ENCODE measurements around the gene LDAH. TPM values are rescaled to one million over a fixed set of nuclear protein-coding genes. Genes with fewer than 3 reads are reported as not detected.

LDAH gene
- total RNA-seq, 1 experiment from 2014 or later, result 78.5 TPM

DNA sequence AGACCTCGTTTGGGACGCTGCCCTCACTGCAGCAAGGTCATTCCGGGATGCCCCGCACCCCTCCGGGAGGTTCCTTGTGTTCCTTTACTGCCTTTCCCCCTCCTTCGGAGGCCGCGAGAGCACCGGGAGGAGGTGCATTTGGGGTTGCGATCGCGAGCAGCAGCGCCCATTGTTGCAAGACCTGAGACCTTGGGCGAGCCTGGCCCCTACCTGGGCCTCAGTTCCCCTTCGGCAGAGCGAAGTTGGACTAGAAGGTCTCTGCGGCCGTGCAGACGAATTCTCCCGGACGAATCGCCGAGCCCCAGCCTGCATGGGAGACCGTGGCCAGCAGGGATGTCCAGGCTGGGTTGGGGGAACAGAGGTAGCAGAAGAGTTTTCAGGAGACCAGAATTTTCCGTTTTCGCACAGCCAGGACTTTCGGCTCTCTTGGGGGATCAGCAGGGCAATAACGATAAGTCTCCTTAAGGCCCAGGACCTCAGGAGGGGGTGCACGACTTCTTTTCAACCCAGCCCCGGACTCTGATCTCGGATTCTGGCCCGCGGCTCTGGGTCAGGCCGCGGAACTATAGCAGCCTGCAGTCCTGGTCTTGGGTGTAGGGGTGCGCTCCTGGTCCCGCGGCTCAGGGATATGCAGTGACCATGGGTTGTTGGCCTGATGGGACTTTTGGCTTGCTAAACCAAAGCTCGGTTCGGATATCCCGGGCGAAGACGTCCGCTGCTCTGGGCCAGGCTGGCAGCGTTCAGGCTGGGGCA is 153.2 kb downstream of the LDAH start:
- Histone ChIP-seq H4K20me1 (ENCODE audit: insufficient read depth, low read depth, low read length) (no peaks in the 10 kb centered on the region), H3K27me3 (ENCODE audit: low read length) (no peaks in the 10 kb centered on the region), H3K9ac (ENCODE audit: low read length) (no peak overlapping the region)

DNA sequence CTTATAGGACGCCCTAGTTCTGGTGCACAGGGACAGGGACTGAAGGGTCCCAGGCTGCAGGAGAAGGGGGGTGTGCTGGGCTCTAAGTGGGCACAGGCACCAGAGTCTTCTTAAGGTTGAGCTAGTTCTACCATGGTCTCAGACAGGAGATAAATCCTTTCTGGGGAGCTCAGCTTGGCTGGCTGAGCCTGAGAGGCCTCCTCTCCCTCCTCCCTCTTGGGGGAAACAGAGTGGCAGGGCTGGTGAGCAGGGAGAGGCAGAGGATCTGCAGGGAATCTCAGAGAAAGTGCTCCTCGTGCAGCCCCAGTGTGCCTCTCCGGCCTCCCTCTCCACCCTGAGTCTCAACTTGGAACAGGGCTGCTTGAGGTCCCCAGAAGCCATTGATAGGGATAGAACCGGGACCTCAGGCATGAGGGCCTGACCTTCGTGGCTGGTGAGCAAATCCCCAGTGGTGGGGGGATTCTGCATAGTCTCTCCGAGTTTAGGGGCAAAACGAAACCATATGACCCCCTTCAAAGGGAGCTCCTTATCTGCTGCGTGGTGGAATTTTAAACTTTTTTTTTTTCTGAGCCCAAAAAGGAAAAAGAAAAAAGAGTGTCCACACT is 153.9 kb downstream of the LDAH start:
- Histone ChIP-seq H3K9ac (ENCODE audit: low read length) (no peak overlapping the region), H3K9me3 (ENCODE audit: low read length) (no peaks in the 10 kb centered on the region), H3K9me2 (replicated peaks; ENCODE audit: insufficient read depth, low read length) (no peaks in the 10 kb centered on the region), H3K4me3 (ENCODE audit: low read length) (no peak overlapping the region), H3K36me3 (ENCODE audit: insufficient read depth, low read length) (no peaks in the 10 kb centered on the region), H2AFZ (ENCODE audit: low read length) (no peak overlapping the region), H4K20me1 (ENCODE audit: insufficient read depth, low read depth, low read length) (no peaks in the 10 kb centered on the region), H3K27me3 (ENCODE audit: low read length) (no peaks in the 10 kb centered on the region), H3K79me2 (ENCODE audit: low read length) (no peaks in the 10 kb centered on the region), H3K4me1 (ENCODE audit: low read length) (peaks cover 7% of the 10 kb centered on the region), H3K27ac (ENCODE audit: low read length) (no peak overlapping the region), H3K4me2 (ENCODE audit: low read depth, low read length, poor library complexity, severe bottlenecking) (no peak overlapping the region)
- DNase-seq, result no peak

More for the DNA sequence above, 153.2 kb downstream of the LDAH start:
- no peak for DNase-seq
- Histone ChIP-seq H2AFZ (ENCODE audit: low read length) (no peak overlapping the region), H3K4me3 (ENCODE audit: low read length) (no peak overlapping the region), H3K4me2 (ENCODE audit: low read depth, low read length, poor library complexity, severe bottlenecking) (no peak overlapping the region), H3K27ac (ENCODE audit: low read length) (no peak overlapping the region), H3K9me3 (ENCODE audit: low read length) (no peaks in the 10 kb centered on the region), H3K79me2 (ENCODE audit: low read length) (no peaks in the 10 kb centered on the region), H3K36me3 (ENCODE audit: insufficient read depth, low read length) (no peaks in the 10 kb centered on the region), H3K9me2 (replicated peaks; ENCODE audit: insufficient read depth, low read length) (no peaks in the 10 kb centered on the region), H3K4me1 (ENCODE audit: low read length) (peaks cover 7% of the 10 kb centered on the region)

DNA sequence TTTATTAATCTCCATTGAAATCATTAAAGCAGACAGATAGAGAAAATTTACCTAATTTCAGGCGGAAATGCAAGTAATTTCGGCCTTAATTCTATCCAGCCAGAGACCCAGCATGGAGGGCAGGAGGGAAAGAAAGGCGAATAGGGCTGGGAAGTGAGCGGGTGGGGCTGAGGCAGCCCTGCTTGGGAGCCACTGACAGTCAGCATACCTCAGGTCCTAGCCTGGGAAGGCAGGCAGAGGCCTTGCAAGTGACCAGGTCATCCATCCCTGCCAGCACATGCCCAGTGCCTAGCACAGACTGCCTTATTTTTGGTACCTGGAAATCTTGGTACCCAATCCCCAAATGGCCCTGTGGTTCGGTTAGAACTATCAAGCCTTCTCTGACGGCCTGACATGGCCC is 154.4 kb downstream of the LDAH start:
- Histone ChIP-seq H3K9me3 (ENCODE audit: low read length) (no peaks in the 10 kb centered on the region), H3K36me3 (ENCODE audit: insufficient read depth, low read length) (no peaks in the 10 kb centered on the region), H2AFZ (ENCODE audit: low read length) (no peak overlapping the region), H3K9me2 (replicated peaks; ENCODE audit: insufficient read depth, low read length) (no peaks in the 10 kb centered on the region), H3K4me2 (ENCODE audit: low read depth, low read length, poor library complexity, severe bottlenecking) (no peak overlapping the region), H3K4me1 (ENCODE audit: low read length) (peaks cover 7% of the 10 kb centered on the region), H3K27ac (ENCODE audit: low read length) (no peak overlapping the region), H4K20me1 (ENCODE audit: insufficient read depth, low read depth, low read length) (no peaks in the 10 kb centered on the region), H3K79me2 (ENCODE audit: low read length) (no peaks in the 10 kb centered on the region), H3K9ac (ENCODE audit: low read length) (no peak overlapping the region), H3K4me3 (ENCODE audit: low read length) (no peak overlapping the region), H3K27me3 (ENCODE audit: low read length) (no peaks in the 10 kb centered on the region)
- DNase-seq, result no peak

DNA sequence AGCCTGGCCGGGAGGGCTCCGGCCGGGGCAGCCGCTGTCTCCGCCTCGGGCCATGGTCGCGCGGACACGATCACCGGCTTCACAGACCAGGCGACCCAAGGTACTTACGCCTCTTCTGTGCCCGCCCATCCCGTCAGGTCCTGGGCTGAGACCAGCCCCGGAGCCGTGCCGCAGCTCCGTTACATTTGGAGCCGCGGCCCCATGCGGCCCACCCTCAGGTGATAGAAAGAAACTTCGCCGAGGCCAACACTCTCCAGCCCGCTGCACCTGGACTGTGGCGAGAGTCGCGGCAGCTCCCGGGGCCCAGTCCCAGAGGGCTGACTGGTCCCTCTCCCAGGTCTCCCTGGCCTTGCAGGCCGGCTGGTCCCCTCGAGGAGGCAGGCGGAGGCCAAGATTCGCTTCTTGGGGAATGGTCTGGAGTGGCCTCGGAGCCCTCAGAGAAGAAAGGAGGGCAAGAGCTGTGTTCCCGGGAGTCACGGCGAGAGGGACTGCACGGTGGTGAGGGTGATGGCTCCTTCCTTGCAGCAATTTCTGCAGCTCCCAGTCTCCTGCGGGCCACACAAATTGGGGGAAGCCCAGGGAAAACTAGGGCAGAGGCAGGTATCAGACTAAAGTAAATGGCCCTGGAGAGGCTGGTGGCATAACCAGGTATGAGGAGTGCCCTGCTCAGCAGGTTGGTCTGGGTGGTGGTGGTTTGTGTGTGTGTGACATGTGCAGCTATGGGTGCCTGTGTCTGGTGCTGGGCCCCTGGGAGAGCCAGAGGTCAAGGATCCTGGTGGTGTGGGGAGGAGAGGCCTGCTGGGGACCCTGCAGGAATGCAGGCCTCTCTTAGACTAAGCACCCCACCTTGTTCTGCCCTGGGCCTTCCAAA is 155.1 kb downstream of the LDAH start:
- no peaks in the 10 kb centered on the region for H3K27me3 ChIP-seq (ENCODE audit: low read length)
- H2AFZ ChIP-seq (ENCODE audit: low read length), result no peak overlapping the region

DNA sequence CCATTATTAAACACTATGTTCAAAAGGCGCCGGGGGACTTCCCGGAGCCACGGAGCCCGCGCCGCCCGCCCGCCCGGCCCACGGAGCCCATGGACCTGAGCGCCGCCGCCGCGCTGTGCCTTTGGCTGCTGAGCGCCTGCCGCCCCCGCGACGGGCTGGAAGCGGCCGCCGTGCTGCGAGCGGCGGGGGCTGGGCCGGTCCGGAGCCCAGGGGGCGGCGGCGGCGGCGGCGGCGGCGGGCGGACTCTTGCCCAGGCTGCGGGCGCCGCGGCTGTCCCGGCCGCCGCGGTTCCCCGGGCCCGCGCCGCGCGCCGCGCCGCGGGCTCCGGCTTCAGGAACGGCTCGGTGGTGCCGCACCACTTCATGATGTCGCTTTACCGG is 155.8 kb downstream of the LDAH start:
- H3K4me2 ChIP-seq (ENCODE audit: low read depth, low read length, poor library complexity, severe bottlenecking), result peak overlapping the region; percentile 65
- H4K20me1 ChIP-seq (ENCODE audit: insufficient read depth, low read depth, low read length), result no peaks in the 10 kb centered on the region
- peak overlapping the region; percentile 25; the same call in 1 of the 2 replicates for H3K4me3 ChIP-seq (ENCODE audit: low read length)
- no peak overlapping the region for H3K9ac ChIP-seq (ENCODE audit: low read length)
- no peak for DNase-seq
- H3K9me3 ChIP-seq (ENCODE audit: low read length), result no peaks in the 10 kb centered on the region
- no peak overlapping the region for H3K27ac ChIP-seq (ENCODE audit: low read length)
- H3K4me1 ChIP-seq (ENCODE audit: low read length), result peaks cover 7% of the 10 kb centered on the region
- H3K27me3 ChIP-seq (ENCODE audit: low read length), result no peaks in the 10 kb centered on the region
- no peak overlapping the region for H2AFZ ChIP-seq (ENCODE audit: low read length)
- H3K36me3 ChIP-seq (ENCODE audit: insufficient read depth, low read length), result no peaks in the 10 kb centered on the region
- no peaks in the 10 kb centered on the region for H3K79me2 ChIP-seq (ENCODE audit: low read length)
- no peaks in the 10 kb centered on the region for H3K9me2 ChIP-seq (replicated peaks; ENCODE audit: insufficient read depth, low read length)

More for the DNA sequence above, 155.1 kb downstream of the LDAH start:
- Histone ChIP-seq H3K4me1 (ENCODE audit: low read length) (peaks cover 7% of the 10 kb centered on the region), H4K20me1 (ENCODE audit: insufficient read depth, low read depth, low read length) (no peaks in the 10 kb centered on the region), H3K9me2 (replicated peaks; ENCODE audit: insufficient read depth, low read length) (no peaks in the 10 kb centered on the region), H3K4me3 (ENCODE audit: low read length) (peak overlapping the region; percentile 25; the same call in 1 of the 2 replicates), H3K36me3 (ENCODE audit: insufficient read depth, low read length) (no peaks in the 10 kb centered on the region), H3K79me2 (ENCODE audit: low read length) (no peaks in the 10 kb centered on the region), H3K4me2 (ENCODE audit: low read depth, low read length, poor library complexity, severe bottlenecking) (no peak overlapping the region), H3K27ac (ENCODE audit: low read length) (no peak overlapping the region), H3K9ac (ENCODE audit: low read length) (no peak overlapping the region), H3K9me3 (ENCODE audit: low read length) (no peaks in the 10 kb centered on the region)
- no peak for DNase-seq

DNA sequence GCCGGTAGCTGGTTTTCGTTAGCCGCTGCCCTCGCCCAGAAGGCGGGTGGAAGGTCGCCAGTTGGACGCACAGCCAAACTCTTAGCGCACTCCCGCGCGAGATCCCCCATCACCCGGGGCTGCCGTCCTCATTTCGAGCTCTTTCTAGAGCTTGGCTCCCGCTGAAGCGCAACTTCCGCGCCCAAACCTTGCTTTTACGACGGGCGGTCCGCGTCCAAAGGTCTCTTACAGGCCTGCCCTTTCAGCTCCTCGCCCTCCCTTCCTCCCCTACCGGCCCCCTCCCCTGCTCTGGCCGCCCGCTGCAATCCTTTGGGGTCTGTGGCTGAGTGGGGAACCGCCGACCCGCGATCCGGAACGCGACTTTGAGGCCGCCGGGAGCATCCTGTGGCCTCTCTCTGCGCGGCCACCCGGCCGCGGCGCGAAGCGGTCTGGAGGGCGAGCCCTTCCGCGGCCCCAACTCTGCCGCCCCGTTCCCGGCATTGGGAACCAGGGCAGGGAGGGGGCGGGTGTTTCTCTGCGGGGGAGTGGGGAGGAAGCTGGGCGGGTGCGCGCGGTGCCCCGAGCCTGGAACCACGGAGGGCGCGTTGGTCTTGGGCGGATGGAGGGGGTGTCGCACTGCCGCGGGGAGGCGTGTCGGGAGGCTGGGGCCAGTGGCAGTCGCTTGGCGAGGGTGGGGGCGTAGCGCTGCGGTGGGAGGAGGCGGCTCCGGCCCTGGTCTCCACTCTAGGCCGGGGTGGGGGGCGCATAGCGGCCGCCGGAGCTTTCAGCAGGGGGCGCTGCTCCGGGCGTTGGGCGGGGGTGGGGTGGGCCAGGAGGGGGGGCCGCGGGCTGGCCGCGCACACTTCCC is 156.4 kb downstream of the LDAH start, which contains the start of gene GDF7:
Gene GDF7, plus strand, starts transcription at position 841 of the 847 bp plus-strand sequence. CDS start 96 bp downstream, outside the sequence.
- peak within 1 kb of the TSS; percentile 65 for H3K4me2 ChIP-seq (ENCODE audit: low read depth, low read length, poor library complexity, severe bottlenecking)
- no peaks in the 10 kb centered on the region for H3K9me2 ChIP-seq (replicated peaks; ENCODE audit: insufficient read depth, low read length)
- peak within 1 kb of the TSS; percentile 20; the same call in 1 of the 2 replicates for H2AFZ ChIP-seq (ENCODE audit: low read length)
- H3K9me3 ChIP-seq (ENCODE audit: low read length), result no peaks in the 10 kb centered on the region
- no peaks in the 10 kb centered on the region for H3K79me2 ChIP-seq (ENCODE audit: low read length)
- H3K9ac ChIP-seq (ENCODE audit: low read length), result peak within 1 kb of the TSS; percentile 35; the same call in 1 of the 2 replicates
- H4K20me1 ChIP-seq (ENCODE audit: insufficient read depth, low read depth, low read length), result no peaks in the 10 kb centered on the region
- peaks cover 7% of the 10 kb centered on the region for H3K4me1 ChIP-seq (ENCODE audit: low read length)
- H3K36me3 ChIP-seq (ENCODE audit: insufficient read depth, low read length), result no peaks in the 10 kb centered on the region
- DNase-seq, result peak; percentile 48
- peak within 1 kb of the TSS; percentile 58 for H3K4me3 ChIP-seq (ENCODE audit: low read length)
- no peak within 1 kb of the TSS for H3K27ac ChIP-seq (ENCODE audit: low read length)
- no peaks in the 10 kb centered on the region for H3K27me3 ChIP-seq (ENCODE audit: low read length)

DNA sequence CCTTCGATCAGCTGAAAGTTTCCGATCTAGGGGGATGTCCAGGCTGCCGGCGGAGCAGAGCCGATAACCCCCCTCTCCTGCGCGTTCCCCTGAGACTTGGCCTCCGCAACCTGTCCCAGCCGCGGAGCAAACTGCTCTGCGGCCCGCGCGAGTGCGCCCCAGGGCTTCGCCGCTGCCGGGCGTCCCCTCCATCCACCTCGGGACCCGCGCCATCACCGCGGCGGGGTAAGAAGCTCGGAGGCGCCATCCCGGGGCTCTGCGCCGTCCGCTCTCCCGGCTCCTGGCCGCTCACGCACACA is 156.9 kb downstream of the LDAH start:
- H3K9me2 ChIP-seq (replicated peaks; ENCODE audit: insufficient read depth, low read length), result no peaks in the 10 kb centered on the region
- H3K4me2 ChIP-seq (ENCODE audit: low read depth, low read length, poor library complexity, severe bottlenecking), result peak overlapping the region; percentile 65
- H3K9me3 ChIP-seq (ENCODE audit: low read length), result no peaks in the 10 kb centered on the region
- peaks cover 7% of the 10 kb centered on the region for H3K4me1 ChIP-seq (ENCODE audit: low read length)
- no peaks in the 10 kb centered on the region for H3K79me2 ChIP-seq (ENCODE audit: low read length)
- no peaks in the 10 kb centered on the region for H3K27me3 ChIP-seq (ENCODE audit: low read length)
- no peak overlapping the region for H3K9ac ChIP-seq (ENCODE audit: low read length)
- no peaks in the 10 kb centered on the region for H3K36me3 ChIP-seq (ENCODE audit: insufficient read depth, low read length)
- H3K4me3 ChIP-seq (ENCODE audit: low read length), result no peak overlapping the region
- H3K27ac ChIP-seq (ENCODE audit: low read length), result no peak overlapping the region
- no peak for DNase-seq
- no peaks in the 10 kb centered on the region for H4K20me1 ChIP-seq (ENCODE audit: insufficient read depth, low read depth, low read length)
- no peak overlapping the region; the same call in 1 of the 2 replicates for H2AFZ ChIP-seq (ENCODE audit: low read length)

Data from Karpas-422 (cell line).